Endothelial cell (in vitro differentiated cells): Measurements from ENCODE around the gene TTPAL. TPM values are rescaled to one million over a fixed set of nuclear protein-coding genes. Genes with fewer than 3 reads are reported as not detected.
A peak's percentile ranks its signal among the peaks of the same experiment; 100 is the strongest.

ENCODE experiments used
- DNase-seq: peaks from one replicate; pipeline ENCODE4 v3.0.0; 2021; ENCODE audit warnings: low spot score
- H3K27ac Mint-ChIP-seq: one replicate; pipeline ENCODE4 v1.8.0; 2021; ENCODE audit warnings: mixed read lengths, inconsistent platforms; ENCODE audit not compliant: unreplicated experiment
- H3K27me3 Mint-ChIP-seq: one replicate; pipeline ENCODE4 v1.8.0; 2021; ENCODE audit warnings: mild to moderate bottlenecking, moderate library complexity, mixed read lengths, inconsistent platforms; ENCODE audit not compliant: unreplicated experiment
- H3K36me3 Mint-ChIP-seq: one replicate; pipeline ENCODE4 v1.8.0; 2021; ENCODE audit warnings: mild to moderate bottlenecking, low read depth, mixed read lengths, inconsistent platforms; ENCODE audit not compliant: unreplicated experiment
- H3K4me1 Mint-ChIP-seq: one replicate; pipeline ENCODE4 v1.8.0; 2021; ENCODE audit warnings: mild to moderate bottlenecking, mixed read lengths, inconsistent platforms; ENCODE audit not compliant: unreplicated experiment
- H3K4me3 Mint-ChIP-seq: one replicate; pipeline ENCODE4 v1.8.0; 2021; ENCODE audit warnings: mild to moderate bottlenecking, mixed read lengths, inconsistent platforms; ENCODE audit not compliant: unreplicated experiment
- H3K9me3 Mint-ChIP-seq: one replicate; pipeline ENCODE4 v1.8.0; 2021; ENCODE audit warnings: mixed read lengths, inconsistent platforms; ENCODE audit not compliant: unreplicated experiment
- CTCF ChIP-seq: fragments of 200-600 bp; sonication (generic); IDR thresholded peaks from one replicate; pipeline ENCODE4 v1.5.0; 2021; ENCODE audit warnings: antibody characterized with exemption; ENCODE audit not compliant: unreplicated experiment
- total RNA-seq: library from RNA; stranded (reverse); fragmentation: NEBNext Ultra II Directional; extraction: Animal tissue kit (Norgen Biotek cat#: 25700); gene quantifications from one replicate; pipeline ENCODE4 v1.2.1, GENCODE V29; 2021; ENCODE audit not compliant: unreplicated experiment

TTPAL gene
- total RNA-seq, 1 donor from 2014 or later = 10.3 TPM

DNA sequence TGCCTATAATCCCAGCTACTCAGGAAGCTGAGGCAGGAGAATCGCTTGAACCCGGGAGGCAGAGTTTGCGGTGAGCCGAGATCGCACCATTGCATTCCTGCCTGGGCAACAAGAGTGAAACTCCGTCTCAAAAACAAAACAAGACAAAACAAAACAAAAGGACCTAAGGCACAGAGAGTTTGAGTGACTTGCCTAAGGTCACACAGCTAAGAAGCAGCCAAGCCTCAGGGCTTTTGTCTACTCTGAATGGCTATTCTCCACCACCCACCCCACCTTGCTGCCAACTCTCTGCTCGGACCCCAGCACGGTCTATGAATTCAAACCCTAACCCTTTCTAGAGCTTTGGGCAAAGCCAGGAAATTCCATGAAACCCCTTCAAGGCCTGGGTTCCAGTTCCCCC, 19.1 kb upstream of the TTPAL start:
- no peaks in the 10 kb centered on the region for H3K9me3 Mint-ChIP-seq

GRCh38 chr20:44457016-44457415, 18.7 kb upstream of the TTPAL start:
- H3K9me3 Mint-ChIP-seq = no peaks in the 10 kb centered on the region
- no peak overlapping the region for H3K4me3 Mint-ChIP-seq
- H3K36me3 Mint-ChIP-seq = no peaks in the 10 kb centered on the region
- H3K4me1 Mint-ChIP-seq = no peaks in the 10 kb centered on the region
- peaks cover 3% of the 10 kb centered on the region for H3K27me3 Mint-ChIP-seq
- no peak for TF ChIP-seq CTCF
- no peak overlapping the region for H3K27ac Mint-ChIP-seq
- DNase-seq = no peak

More for the DNA sequence above, 19.1 kb upstream of the TTPAL start:
- no peak for DNase-seq
- Mint-ChIP-seq H3K27me3 (peaks cover 3% of the 10 kb centered on the region), H3K27ac (no peak overlapping the region), H3K4me3 (no peak overlapping the region), H3K4me1 (no peaks in the 10 kb centered on the region), H3K36me3 (no peaks in the 10 kb centered on the region)
- no peak for TF ChIP-seq CTCF

DNA sequence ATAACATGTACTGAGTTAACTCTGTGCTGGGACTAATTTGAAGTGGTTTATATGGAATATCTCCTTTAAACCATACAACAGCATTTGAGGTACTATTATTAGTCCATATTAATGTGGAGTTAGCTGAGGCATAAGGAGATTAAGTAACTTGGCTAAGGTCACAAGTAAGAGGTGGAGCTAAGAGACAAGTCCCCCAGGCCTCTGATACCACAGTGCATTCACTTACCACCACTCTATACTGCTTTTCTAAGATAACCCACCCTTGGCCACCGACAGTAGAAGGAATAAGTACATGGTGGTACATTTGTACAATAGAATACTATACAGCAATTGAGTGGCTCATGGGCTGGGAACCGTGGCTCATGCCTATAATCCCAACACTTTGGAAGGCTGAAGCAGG, 16.4 kb upstream of the TTPAL start:
- Mint-ChIP-seq H3K27ac (no peak overlapping the region), H3K36me3 (no peaks in the 10 kb centered on the region), H3K9me3 (no peaks in the 10 kb centered on the region), H3K27me3 (no peaks in the 10 kb centered on the region), H3K4me3 (no peak overlapping the region), H3K4me1 (no peaks in the 10 kb centered on the region)
- no peak for TF ChIP-seq CTCF
- no peak for DNase-seq

GRCh38 chr20:44460795-44461141, 14.9 kb upstream of the TTPAL start:
- Mint-ChIP-seq H3K4me1 (no peaks in the 10 kb centered on the region), H3K27me3 (no peaks in the 10 kb centered on the region), H3K9me3 (no peaks in the 10 kb centered on the region), H3K4me3 (no peak overlapping the region), H3K36me3 (no peaks in the 10 kb centered on the region), H3K27ac (no peak overlapping the region)
- DNase-seq = peak; percentile 19
- TF ChIP-seq CTCF = no peak

GRCh38 chr20:44461142-44461802, 14.4 kb upstream of the TTPAL start:
- no peak for DNase-seq
- Mint-ChIP-seq H3K4me1 (no peaks in the 10 kb centered on the region), H3K27me3 (no peaks in the 10 kb centered on the region), H3K27ac (no peak overlapping the region), H3K4me3 (no peak overlapping the region), H3K9me3 (no peaks in the 10 kb centered on the region), H3K36me3 (no peaks in the 10 kb centered on the region)
- TF ChIP-seq CTCF = no peak
